HepG2 (cell line): Measurements from ENCODE around the gene PPP4C. TPM values are rescaled to one million over a fixed set of nuclear protein-coding genes. Genes with fewer than 3 reads are reported as not detected.

ENCODE experiments used
- AHDC1 ChIP-seq: sonication (generic); formaldehyde crosslinking; IDR thresholded peaks from 2 replicates; pipeline ENCODE4 v1.5.1; 2020; ENCODE audit warnings: mild to moderate bottlenecking, missing genetic modification reagents, borderline replicate concordance
- CENPT ChIP-seq: sonication (generic); formaldehyde crosslinking; IDR thresholded peaks from 2 replicates; pipeline ENCODE4 v1.8.0; 2022; ENCODE audit warnings: low read depth, mild to moderate bottlenecking, moderate library complexity, missing genetic modification reagents
- FOXA1 ChIP-seq, 2 experiments: fragments of 450-650 bp in 1 of 2; sonication (generic) in 1 of 2; formaldehyde crosslinking in 1 of 2; IDR thresholded peaks; 2 replicates each; pipeline versions ENCODE4 v1.4.0 to v1.6.1; 2016 to 2020; ENCODE audit warnings: missing genetic modification reagents in 1 of 2
- FOXO1 ChIP-seq: sonication (generic); formaldehyde crosslinking; IDR thresholded peaks from 2 replicates; pipeline ENCODE4 v1.4.0; 2020; ENCODE audit warnings: missing genetic modification reagents
- GZF1 ChIP-seq: sonication (generic); formaldehyde crosslinking; IDR thresholded peaks from 2 replicates; pipeline ENCODE4 v1.5.1; 2020; ENCODE audit warnings: mild to moderate bottlenecking, missing genetic modification reagents
- HCFC1 ChIP-seq: fragments of 150-350 bp; IDR thresholded peaks from 2 replicates; pipeline ENCODE4 v1.6.1; 2014; ENCODE audit warnings: low read depth, low read length
- JUND ChIP-seq: sonication (generic); formaldehyde crosslinking; IDR thresholded peaks from 2 replicates; pipeline ENCODE4 v1.8.0; 2022; ENCODE audit warnings: mild to moderate bottlenecking, missing genetic modification reagents
- LBX2 ChIP-seq: sonication (generic); formaldehyde crosslinking; IDR thresholded peaks from 2 replicates; pipeline ENCODE4 v1.5.0; 2020; ENCODE audit warnings: missing genetic modification reagents, mild to moderate bottlenecking, borderline replicate concordance
- MYNN ChIP-seq: sonication (generic); formaldehyde crosslinking; IDR thresholded peaks from 2 replicates; pipeline ENCODE4 v1.4.0; 2020; ENCODE audit warnings: mild to moderate bottlenecking, low read depth, missing genetic modification reagents
- SMC3 ChIP-seq: IDR thresholded peaks from 2 replicates; pipeline ENCODE4 v1.6.1; 2011; ENCODE audit warnings: low read length, improper control_type of control experiment
- TEAD3 ChIP-seq: optimal IDR thresholded peaks from 2 replicates; pipeline ENCODE3; 2016; ENCODE audit warnings: borderline replicate concordance
- THAP11 ChIP-seq: IDR thresholded peaks from 2 replicates; pipeline ENCODE4 v1.6.1; 2016; ENCODE audit warnings: missing biosample characterization, missing genetic modification reagents
- XBP1 ChIP-seq: sonication (generic); formaldehyde crosslinking; IDR thresholded peaks from 2 replicates; pipeline ENCODE4 v1.5.0; 2020; ENCODE audit warnings: missing genetic modification reagents
- ZBTB3 ChIP-seq: sonication (generic); formaldehyde crosslinking; IDR thresholded peaks from 2 replicates; pipeline ENCODE4 v1.4.0; 2020; ENCODE audit warnings: low read depth, mild to moderate bottlenecking, moderate library complexity, missing genetic modification reagents, borderline replicate concordance
- ZBTB43 ChIP-seq: sonication (generic); formaldehyde crosslinking; conservative IDR thresholded peaks from 2 replicates; pipeline ENCODE4 v1.4.0; 2020; ENCODE audit warnings: missing genetic modification reagents
- ZFYVE20 ChIP-seq: sonication (generic); formaldehyde crosslinking; IDR thresholded peaks from 2 replicates; pipeline ENCODE4 v1.8.0; 2023; ENCODE audit warnings: low read depth, mild to moderate bottlenecking, moderate library complexity, missing genetic modification reagents, borderline replicate concordance
- ZNF143 ChIP-seq: sonication (generic); formaldehyde crosslinking; IDR thresholded peaks from 2 replicates; pipeline ENCODE4 v1.4.0; 2020; ENCODE audit warnings: missing genetic modification reagents
- ZNF549 ChIP-seq: sonication (generic); formaldehyde crosslinking; IDR thresholded peaks from 2 replicates; pipeline ENCODE4 v1.5.0; 2020; ENCODE audit warnings: missing genetic modification reagents
- ZNF614 ChIP-seq: IDR thresholded peaks from 2 replicates; pipeline ENCODE4 v1.6.1; 2018; ENCODE audit warnings: missing biosample characterization, missing genetic modification reagents, inconsistent platforms, borderline replicate concordance
- ZSCAN30 ChIP-seq: sonication (generic); formaldehyde crosslinking; IDR thresholded peaks from 2 replicates; pipeline ENCODE4 v1.5.0; 2020; ENCODE audit warnings: mild to moderate bottlenecking, missing genetic modification reagents
- polyA plus RNA-seq, 8 experiments: library from polyadenylated mRNA; depleted of rRNA in 3 of 8; stranded (reverse) in 7 of 8; unstranded in 1 of 8; fragments of >200 nt; fragmentation: Illumina TruSeq in 4 of 8; extraction: Trizol in 4 of 8; gene quantifications; 2 replicates each; pipeline versions ENCODE4 v1.2.1 to v1.2.3, GENCODE V29; 2011 to 2016; ENCODE audit warnings: low read depth in 4 of 8, missing spikeins in 1 of 8, mixed read lengths in 1 of 8; ENCODE audit not compliant: insufficient read depth in 1 of 8
- total RNA-seq, 5 experiments: library from RNA; depleted of rRNA; stranded (reverse); fragments of >200 nt; fragmentation: Illumina TruSeq; extraction: Trizol; gene quantifications; 2 replicates each; pipeline ENCODE4 v1.2.3, GENCODE V29; 2016; ENCODE audit warnings: low read depth in 1 of 5

PPP4C gene
- total and polyA plus RNA-seq, 2 of the 13 experiments (the other 11 are each of a cell fraction or from before 2014, with no cell fraction given) = 176 to 220 TPM

- no peak for TF ChIP-seq AHDC1 (CRISPR knock-in tag)
- TF ChIP-seq ZFYVE20 (CRISPR knock-in tag) = 0 out of 2 replicates have a peak, but pooled peaks have one; percentile 72
- TF ChIP-seq THAP11 (CRISPR knock-in tag) = peak; percentile 79
- TF ChIP-seq ZNF549 (CRISPR knock-in tag) = no peak
- no peak for TF ChIP-seq CENPT (CRISPR knock-in tag)
- no peak for TF ChIP-seq GZF1 (CRISPR knock-in tag)
- 0 out of 2 replicates have a peak, but pooled peaks have one; percentile 34 for TF ChIP-seq ZBTB3 (CRISPR knock-in tag)
- TF ChIP-seq FOXO1 (CRISPR knock-in tag) = peak; percentile 94
- TF ChIP-seq FOXA1 (IDR thresholded peaks at IDR 0.05) = no peak
- TF ChIP-seq FOXA1 (CRISPR knock-in tag; IDR thresholded peaks at IDR 0.05) = peak; percentile 92
- no peak for TF ChIP-seq JUND
- no peak for TF ChIP-seq ZSCAN30 (CRISPR knock-in tag)
- peak; percentile 95 for TF ChIP-seq TEAD3 (CRISPR knock-in tag)
- peak; percentile 28 for TF ChIP-seq ZBTB43 (CRISPR knock-in tag)
- TF ChIP-seq HCFC1 = no peak
- no peak for TF ChIP-seq MYNN (CRISPR knock-in tag)
- TF ChIP-seq XBP1 = no peak
- TF ChIP-seq SMC3 = no peak
- peak; percentile 38 for TF ChIP-seq ZNF143 (CRISPR knock-in tag)
- peak; percentile 62; the same call in 1 of the 2 replicates for TF ChIP-seq ZNF614 (CRISPR knock-in tag)
- TF ChIP-seq LBX2 (CRISPR knock-in tag) = no peak
These were observed 20.5 kb downstream of the PPP4C start, which contains the start of gene YPEL3 (continued) for GRCh38 chr16:30096105-30096861.
